Measurements from ENCODE around the gene RBM47. TPM values are rescaled to one million over a fixed set of nuclear protein-coding genes. Genes with fewer than 3 reads are reported as not detected.
A peak's percentile ranks its signal among the peaks of the same experiment; 100 is the strongest.

RBM47 gene
- total RNA-seq, 4 donors from 2014 or later = 13.3 to 38.3 (median 21.8) TPM

- intact Hi-C loops (cut with DNase I) = no loop called here
- H3K4me3 ChIP-seq = no peak overlapping the region
- no peak overlapping the region for H3K27ac ChIP-seq (replicated peaks in 1 of 4)
- no peaks in the 10 kb centered on the region for H3K36me3 ChIP-seq
- WGBS = 88% methylated on average over 3 of the region's 3 CpGs
- no peaks in the 10 kb centered on the region for H3K27me3 ChIP-seq
- TF ChIP-seq, protein P1, sequence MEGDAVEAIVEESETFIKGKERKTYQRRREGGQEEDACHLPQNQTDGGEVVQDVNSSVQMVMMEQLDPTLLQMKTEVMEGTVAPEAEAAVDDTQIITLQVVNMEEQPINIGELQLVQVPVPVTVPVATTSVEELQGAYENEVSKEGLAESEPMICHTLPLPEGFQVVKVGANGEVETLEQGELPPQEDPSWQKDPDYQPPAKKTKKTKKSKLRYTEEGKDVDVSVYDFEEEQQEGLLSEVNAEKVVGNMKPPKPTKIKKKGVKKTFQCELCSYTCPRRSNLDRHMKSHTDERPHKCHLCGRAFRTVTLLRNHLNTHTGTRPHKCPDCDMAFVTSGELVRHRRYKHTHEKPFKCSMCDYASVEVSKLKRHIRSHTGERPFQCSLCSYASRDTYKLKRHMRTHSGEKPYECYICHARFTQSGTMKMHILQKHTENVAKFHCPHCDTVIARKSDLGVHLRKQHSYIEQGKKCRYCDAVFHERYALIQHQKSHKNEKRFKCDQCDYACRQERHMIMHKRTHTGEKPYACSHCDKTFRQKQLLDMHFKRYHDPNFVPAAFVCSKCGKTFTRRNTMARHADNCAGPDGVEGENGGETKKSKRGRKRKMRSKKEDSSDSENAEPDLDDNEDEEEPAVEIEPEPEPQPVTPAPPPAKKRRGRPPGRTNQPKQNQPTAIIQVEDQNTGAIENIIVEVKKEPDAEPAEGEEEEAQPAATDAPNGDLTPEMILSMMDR (IDR thresholded peaks at IDR 0.05) = no peak
- no peak for TF ChIP-seq EP300 (IDR thresholded peaks at IDR 0.05)
- TF ChIP-seq POLR2AphosphoS5 (IDR thresholded peaks at IDR 0.05) = no peak
- no peak for TF ChIP-seq POLR2A (IDR thresholded peaks at IDR 0.05; ENCODE audit: low read depth)
- no peak for DNase-seq (ENCODE audit: extremely low spot score)
- H3K4me1 ChIP-seq = no peaks in the 10 kb centered on the region
- H3K9me3 ChIP-seq = no peaks in the 10 kb centered on the region
These were observed 22.4 kb downstream of the RBM47 start for GRCh38 chr4:40607221-40607620.

DNA sequence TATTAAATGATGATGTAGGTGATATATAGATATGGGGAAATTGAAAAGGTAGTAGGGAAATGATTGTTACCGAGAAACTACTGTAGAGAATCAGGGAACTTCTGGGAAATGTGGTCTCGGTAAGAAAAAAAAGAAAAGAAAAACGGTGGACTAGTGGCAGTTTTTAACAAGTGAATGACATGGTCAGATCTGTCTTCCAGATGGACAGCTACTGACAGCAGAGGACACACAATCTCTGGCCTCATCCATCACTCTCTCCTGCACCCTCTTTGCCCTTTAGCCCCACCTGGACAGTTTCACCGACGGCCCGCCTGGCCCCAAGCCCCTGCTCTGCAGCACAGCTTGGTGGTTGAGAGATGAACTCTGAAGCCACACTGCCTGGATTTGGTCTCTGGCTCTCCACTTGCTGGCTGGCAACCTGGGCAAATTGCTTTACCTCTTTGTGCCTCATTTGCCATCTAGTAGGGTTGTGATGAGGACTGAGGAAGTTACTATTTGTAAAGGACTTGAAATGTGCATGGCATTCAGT lies 23.4 kb downstream of the RBM47 start:
- no peaks in the 10 kb centered on the region for H3K27me3 ChIP-seq
- no peaks in the 10 kb centered on the region for H3K36me3 ChIP-seq
- DNase-seq (ENCODE audit: extremely low spot score) = no peak
- intact Hi-C loops (cut with DNase I) = no loop called here
- WGBS = 54% methylated on average over 6 of the region's 6 CpGs
- no peak overlapping the region for H3K4me3 ChIP-seq
- no peaks in the 10 kb centered on the region for H3K4me1 ChIP-seq
- TF ChIP-seq POLR2AphosphoS5 (IDR thresholded peaks at IDR 0.05) (no peak), EP300 (IDR thresholded peaks at IDR 0.05) (no peak), POLR2A (IDR thresholded peaks at IDR 0.05; ENCODE audit: low read depth) (no peak)
- TF ChIP-seq, protein P1 (IDR thresholded peaks at IDR 0.05) = no peak
- H3K27ac ChIP-seq (replicated peaks in 1 of 4) = no peak overlapping the region
- no peaks in the 10 kb centered on the region for H3K9me3 ChIP-seq

GRCh38 chr4:40603281-40603680 lies 26.4 kb downstream of the RBM47 start:
- H3K36me3 ChIP-seq = no peaks in the 10 kb centered on the region
- no peak overlapping the region for H3K4me3 ChIP-seq
- H3K9me3 ChIP-seq = no peaks in the 10 kb centered on the region
- intact Hi-C loops (cut with DNase I) = no loop called here
- no peaks in the 10 kb centered on the region for H3K27me3 ChIP-seq
- TF ChIP-seq, protein P1 (IDR thresholded peaks at IDR 0.05) = no peak
- no peak for TF ChIP-seq POLR2AphosphoS5 (IDR thresholded peaks at IDR 0.05)
- TF ChIP-seq EP300 (IDR thresholded peaks at IDR 0.05) = no peak
- no peak for TF ChIP-seq POLR2A (IDR thresholded peaks at IDR 0.05; ENCODE audit: low read depth)
- H3K4me1 ChIP-seq = no peaks in the 10 kb centered on the region
- H3K27ac ChIP-seq (replicated peaks in 1 of 4) = no peak overlapping the region
- no peak for DNase-seq (ENCODE audit: extremely low spot score)

GRCh38 chr4:40601641-40602040 lies 28.0 kb downstream of the RBM47 start:
- Histone ChIP-seq H3K36me3 (no peaks in the 10 kb centered on the region), H3K4me1 (no peaks in the 10 kb centered on the region), H3K27ac (replicated peaks in 1 of 4) (peak overlapping the region in 1 of 4 donors; percentile 27), H3K4me3 (no peak overlapping the region), H3K9me3 (no peaks in the 10 kb centered on the region), H3K27me3 (no peaks in the 10 kb centered on the region)
- DNase-seq (ENCODE audit: extremely low spot score) = no peak
- 87% methylated on average over 7 of the region's 7 CpGs for WGBS
- intact Hi-C loops (cut with DNase I) = no loop called here
- TF ChIP-seq POLR2A (IDR thresholded peaks at IDR 0.05; ENCODE audit: low read depth) (no peak), POLR2AphosphoS5 (IDR thresholded peaks at IDR 0.05) (no peak), EP300 (IDR thresholded peaks at IDR 0.05) (no peak)
- TF ChIP-seq, protein P1 (IDR thresholded peaks at IDR 0.05) = no peak

DNA sequence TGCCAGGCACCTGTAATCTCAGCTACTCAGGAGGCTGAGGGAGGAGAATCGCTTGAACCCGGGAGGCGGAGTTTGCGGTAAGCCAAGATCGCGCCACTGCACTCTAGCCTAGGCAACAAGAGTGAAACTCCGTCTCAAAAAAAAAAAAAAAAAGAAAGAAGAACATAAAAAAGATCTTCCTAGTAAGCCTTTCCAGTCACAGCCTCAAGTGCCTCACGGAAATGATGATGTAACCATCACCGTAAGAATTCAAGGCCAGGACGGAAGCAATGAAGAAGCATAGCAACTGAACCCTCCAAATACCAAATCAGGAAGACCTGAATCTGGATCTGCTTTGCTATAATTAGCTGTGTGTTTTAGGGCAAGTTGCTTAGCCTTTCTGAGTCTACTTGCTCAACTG lies 28.8 kb downstream of the RBM47 start:
- no peaks in the 10 kb centered on the region for H3K4me1 ChIP-seq
- no peak overlapping the region for H3K4me3 ChIP-seq
- TF ChIP-seq, protein P1 (IDR thresholded peaks at IDR 0.05) = no peak
- TF ChIP-seq POLR2A (IDR thresholded peaks at IDR 0.05; ENCODE audit: low read depth) = no peak
- TF ChIP-seq POLR2AphosphoS5 (IDR thresholded peaks at IDR 0.05) = no peak
- TF ChIP-seq EP300 (IDR thresholded peaks at IDR 0.05) = no peak
- no peaks in the 10 kb centered on the region for H3K27me3 ChIP-seq
- H3K27ac ChIP-seq (replicated peaks in 1 of 4) = peak overlapping the region in 1 of 4 donors; percentile 27
- intact Hi-C loops (cut with DNase I) = no loop called here
- no peaks in the 10 kb centered on the region for H3K9me3 ChIP-seq
- H3K36me3 ChIP-seq = no peaks in the 10 kb centered on the region
- no peak for DNase-seq (ENCODE audit: extremely low spot score)
- WGBS = 95% methylated on average over 10 of the region's 10 CpGs

Data from esophagus muscularis mucosa (tissue), 4 donors.